NK-92 (cell line): Measurements from ENCODE around the gene PCSK2.

ENCODE experiments used
- DNase-seq: peaks from one replicate; lab custom pipeline; 2025; ENCODE audit not compliant: unreplicated experiment; lab: John Stamatoyannopoulos, UW

Gene PCSK2

GRCh38 chr20:17530153-17530552 lies 303.3 kb downstream of the PCSK2 start:
- DNase-seq: no peak

- DNase-seq: no peak
Measured at GRCh38 chr20:17530716-17531664, 304.1 kb downstream of the PCSK2 start, which contains the start of gene BFSP1. BFSP1 (minus strand) TSS chr20:17531379; CDS start chr20:17531329, 50 bp downstream.

GRCh38 chr20:17531665-17532025 lies 304.8 kb downstream of the PCSK2 start:
- no peak for DNase-seq

GRCh38 chr20:17533396-17533795 lies 306.6 kb downstream of the PCSK2 start:
- no peak for DNase-seq

- no peak for DNase-seq
Measured at GRCh38 chr20:17534077-17534476, 307.2 kb downstream of the PCSK2 start.
